Natural killer cell (primary cell): ENCODE results near the gene FERMT1. TPM values are rescaled to one million over a fixed set of nuclear protein-coding genes. Genes with fewer than 3 reads are reported as not detected.

ENCODE experiments used
- total RNA-seq, 4 donors: library from RNA; stranded (reverse); fragments of 120-200 nt in 1 of 4; gene quantifications; one replicate each; pipeline versions ENCODE4 v1.2.3 to v1.2.4, GENCODE V29; 2013 to 2022

FERMT1 gene
- total RNA-seq, 3 donors from 2014 or later (not counting 1 experiment from before 2014, with no cell fraction given): not detected

Other genes starting within 250 kb of the FERMT1 start
- gene CHGB, start 211.5 kb downstream of the FERMT1 start, total RNA-seq: not detected
- 10 to 100 TPM in 1 of 3 donors, 1 to 10 TPM in 2; 9.2 to 13.0 (median 9.9) TPM for gene TRMT6, start 172.5 kb downstream of the FERMT1 start, total RNA-seq
- gene MCM8, start 172.4 kb downstream of the FERMT1 start, total RNA-seq: 10 to 100 TPM in 1 of 3 donors, 1 to 10 TPM in 2; 8.1 to 14.3 (median 9.0) TPM
- 10 to 100 TPM; 13.0 to 20.5 (median 14.6) TPM for gene CRLS1, start 116.9 kb downstream of the FERMT1 start, total RNA-seq
- not detected for gene LRRN4, start 69.0 kb downstream of the FERMT1 start, total RNA-seq